Upper lobe of right lung (tissue), 1 donor: Measurements from ENCODE around the gene PTPRB. TPM values are rescaled to one million over a fixed set of nuclear protein-coding genes. Genes with fewer than 3 reads are reported as not detected.
"Not testable (repeated sequence)": the region's sequence is repeated elsewhere in the genome, so short reads cannot be mapped to it uniquely, and the experiment has no call there.

Experiments used
- ATAC-seq: fragments of 200-7000 bp; cut with Tn5 transposase; one replicate; pipeline ENCODE4 v1.9.1; 2020; ENCODE audit warnings: mild to moderate bottlenecking, moderate library complexity
- DNase-seq: peaks from one replicate; pipeline ENCODE4 v3.0.0-alpha.2; 2020
- H3K27ac ChIP-seq: fragments of 200-600 bp; one replicate; pipeline ENCODE4 v1.8.0; 2022
- H3K27me3 ChIP-seq: fragments of 200-600 bp; one replicate; pipeline ENCODE4 v1.8.0; 2022; ENCODE audit warnings: mild to moderate bottlenecking
- H3K36me3 ChIP-seq: fragments of 200-600 bp; one replicate; pipeline ENCODE4 v1.8.0; 2022
- H3K4me1 ChIP-seq: fragments of 200-600 bp; one replicate; pipeline ENCODE4 v1.8.0; 2022
- H3K4me3 ChIP-seq: fragments of 200-600 bp; one replicate; pipeline ENCODE4 v1.8.0; 2022; ENCODE audit warnings: mild to moderate bottlenecking
- H3K9me3 ChIP-seq: fragments of 200-600 bp; one replicate; pipeline ENCODE4 v1.8.0; 2022
- intact Hi-C: fragments of 100-400 bp; cut with DNase I; formaldehyde crosslinking; loops from one replicate; pipeline ENCODE4 v1.11.0; 2022
- total RNA-seq: library from RNA; stranded (reverse); fragmentation: NEBNext Ultra II Directional; extraction: Animal tissue kit (Norgen Biotek cat#: 25700); gene quantifications from one replicate; pipeline ENCODE4 v1.2.1, GENCODE V29; 2021
- TF ChIP-seq, protein P1 (sequence below): fragments of 200-600 bp; IDR thresholded peaks from one replicate; pipeline ENCODE4 v1.8.0; 2022; ENCODE audit warnings: antibody characterized with exemption
- donor health status: DM: no; HTN: yes; CAD: no; lungs with severe emphysema.

PTPRB gene
- total RNA-seq, 1 donor from 2014 or later, result 196 TPM

DNA sequence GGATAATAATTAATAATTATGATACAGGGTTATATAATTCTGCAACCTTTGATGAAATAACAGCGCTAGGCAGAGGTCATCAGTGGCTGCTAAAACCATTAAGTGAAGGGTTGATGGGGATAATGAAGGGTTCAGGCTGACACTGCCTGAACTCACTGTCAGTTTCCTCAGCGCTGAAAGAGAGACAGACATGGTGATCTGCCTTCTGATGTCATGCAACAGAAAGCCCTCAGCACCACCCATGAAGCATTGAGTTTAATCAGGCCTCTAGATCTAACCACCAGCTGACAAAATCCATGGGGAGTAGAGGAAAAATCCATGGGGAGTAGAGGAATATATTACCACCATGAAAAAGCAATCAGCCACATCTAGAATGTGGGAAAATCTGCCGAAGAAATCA is 107.6 kb downstream of the PTPRB start:
- no peak for ATAC-seq
- TF ChIP-seq, protein P1, sequence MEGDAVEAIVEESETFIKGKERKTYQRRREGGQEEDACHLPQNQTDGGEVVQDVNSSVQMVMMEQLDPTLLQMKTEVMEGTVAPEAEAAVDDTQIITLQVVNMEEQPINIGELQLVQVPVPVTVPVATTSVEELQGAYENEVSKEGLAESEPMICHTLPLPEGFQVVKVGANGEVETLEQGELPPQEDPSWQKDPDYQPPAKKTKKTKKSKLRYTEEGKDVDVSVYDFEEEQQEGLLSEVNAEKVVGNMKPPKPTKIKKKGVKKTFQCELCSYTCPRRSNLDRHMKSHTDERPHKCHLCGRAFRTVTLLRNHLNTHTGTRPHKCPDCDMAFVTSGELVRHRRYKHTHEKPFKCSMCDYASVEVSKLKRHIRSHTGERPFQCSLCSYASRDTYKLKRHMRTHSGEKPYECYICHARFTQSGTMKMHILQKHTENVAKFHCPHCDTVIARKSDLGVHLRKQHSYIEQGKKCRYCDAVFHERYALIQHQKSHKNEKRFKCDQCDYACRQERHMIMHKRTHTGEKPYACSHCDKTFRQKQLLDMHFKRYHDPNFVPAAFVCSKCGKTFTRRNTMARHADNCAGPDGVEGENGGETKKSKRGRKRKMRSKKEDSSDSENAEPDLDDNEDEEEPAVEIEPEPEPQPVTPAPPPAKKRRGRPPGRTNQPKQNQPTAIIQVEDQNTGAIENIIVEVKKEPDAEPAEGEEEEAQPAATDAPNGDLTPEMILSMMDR, result no peak
- DNase-seq, result no peak
- H3K27ac ChIP-seq, result no peak overlapping the region
- no peaks in the 10 kb centered on the region for H3K27me3 ChIP-seq
- no peaks in the 10 kb centered on the region for H3K9me3 ChIP-seq
- H3K4me3 ChIP-seq, result no peak overlapping the region
- no peaks in the 10 kb centered on the region for H3K4me1 ChIP-seq
- intact Hi-C loops, result no loop called here
- H3K36me3 ChIP-seq, result peaks cover 19% of the 10 kb centered on the region

DNA sequence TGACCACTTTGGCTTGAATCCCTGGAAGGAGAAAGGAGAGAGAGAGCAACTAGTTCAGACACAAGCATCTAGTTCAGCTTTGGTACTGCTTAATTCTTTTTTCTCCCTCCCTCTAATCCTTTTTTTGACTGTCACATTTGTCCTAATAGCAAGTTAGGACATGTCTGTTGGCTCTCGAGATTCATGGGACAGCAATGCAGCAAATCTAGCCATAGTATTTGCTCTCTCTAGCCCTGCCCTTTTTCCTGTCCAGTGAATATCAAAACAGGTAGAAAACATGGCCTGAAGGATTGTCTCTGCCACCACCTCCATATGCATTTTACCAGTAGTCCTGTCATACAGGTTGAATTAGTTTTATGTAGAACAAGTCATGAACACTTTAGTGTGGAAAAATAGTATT is 116.4 kb downstream of the PTPRB start:
- H3K4me3 ChIP-seq, result no peak overlapping the region
- no peaks in the 10 kb centered on the region for H3K9me3 ChIP-seq
- no peaks in the 10 kb centered on the region for H3K27me3 ChIP-seq
- TF ChIP-seq, protein P1, result no peak
- H3K27ac ChIP-seq, result no peak overlapping the region
- DNase-seq (no peak), ATAC-seq (no peak)
- H3K36me3 ChIP-seq, result peaks cover 16% of the 10 kb centered on the region
- intact Hi-C loops, result no loop called here
- H3K4me1 ChIP-seq, result no peaks in the 10 kb centered on the region

DNA sequence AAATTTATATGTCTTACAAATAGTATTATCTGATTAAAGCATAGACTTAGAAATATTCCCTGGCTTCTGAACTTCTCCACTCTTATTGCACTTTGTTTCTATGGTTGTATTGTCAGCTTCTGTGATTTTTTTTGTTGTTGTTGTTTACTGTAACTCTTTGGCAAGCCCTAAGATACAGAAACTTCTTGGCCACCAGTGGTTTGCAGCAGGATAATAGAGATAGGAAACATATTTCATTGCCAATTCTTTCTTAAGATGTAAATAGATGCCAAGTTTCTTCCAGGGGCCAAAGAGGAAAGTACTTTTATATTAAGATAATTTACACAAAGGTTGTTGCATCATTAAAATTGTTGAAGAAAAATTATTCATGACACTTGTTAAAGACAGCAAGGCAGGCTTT is 123.8 kb downstream of the PTPRB start:
- no peaks in the 10 kb centered on the region for H3K27me3 ChIP-seq
- intact Hi-C loops, result no loop called here
- ATAC-seq (no peak), DNase-seq (no peak)
- H3K36me3 ChIP-seq, result no peaks in the 10 kb centered on the region
- H3K27ac ChIP-seq, result no peak overlapping the region
- H3K4me3 ChIP-seq, result no peak overlapping the region
- TF ChIP-seq, protein P1, result no peak
- no peaks in the 10 kb centered on the region for H3K9me3 ChIP-seq
- H3K4me1 ChIP-seq, result no peaks in the 10 kb centered on the region

- no peak for ATAC-seq
- H3K27ac ChIP-seq, result no peak overlapping the region
- no peaks in the 10 kb centered on the region for H3K27me3 ChIP-seq
- H3K4me1 ChIP-seq, result no peaks in the 10 kb centered on the region
- DNase-seq, result no peak
- no peaks in the 10 kb centered on the region for H3K9me3 ChIP-seq
- no peak overlapping the region for H3K4me3 ChIP-seq
- H3K36me3 ChIP-seq, result no peaks in the 10 kb centered on the region
- TF ChIP-seq, protein P1, result no peak
- intact Hi-C loops, result no loop called here
Measured at GRCh38 chr12:70508178-70508577, 129.1 kb downstream of the PTPRB start.

GRCh38 chr12:70507442-70507841 is 129.8 kb downstream of the PTPRB start:
- Histone ChIP-seq H3K27me3 (no peaks in the 10 kb centered on the region), H3K9me3 (no peaks in the 10 kb centered on the region), H3K36me3 (no peaks in the 10 kb centered on the region), H3K4me3 (no peak overlapping the region), H3K4me1 (no peaks in the 10 kb centered on the region), H3K27ac (no peak overlapping the region)
- DNase-seq (no peak), ATAC-seq (no peak)
- intact Hi-C loops, result no loop called here
- TF ChIP-seq, protein P1, result no peak

DNA sequence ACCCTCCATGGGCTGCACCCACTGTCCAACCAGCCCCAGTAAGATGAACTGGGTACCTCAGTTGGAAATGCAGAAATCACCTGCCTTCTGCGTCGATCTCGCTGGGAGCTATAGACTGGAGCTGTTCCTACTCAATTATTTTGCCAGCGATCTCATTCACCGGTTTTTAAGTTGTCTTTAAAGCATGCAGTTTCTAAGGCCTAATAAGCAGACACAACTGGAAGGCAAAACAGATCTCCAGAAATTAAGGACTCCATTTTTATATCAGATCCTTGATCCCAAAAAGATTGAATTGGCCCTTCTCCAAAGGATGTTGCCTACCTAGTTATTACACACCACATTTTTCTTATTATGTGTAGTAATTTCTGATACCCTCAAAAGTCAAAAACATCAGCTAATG is 139.7 kb downstream of the PTPRB start:
- H3K4me1 ChIP-seq, result no peaks in the 10 kb centered on the region
- intact Hi-C loops, result no loop called here
- DNase-seq, result no peak
- H3K9me3 ChIP-seq, result no peaks in the 10 kb centered on the region
- no peaks in the 10 kb centered on the region for H3K27me3 ChIP-seq
- no peaks in the 10 kb centered on the region for H3K36me3 ChIP-seq
- TF ChIP-seq, protein P1, result no peak
- no peak for ATAC-seq
- H3K4me3 ChIP-seq, result no peak overlapping the region
- no peak overlapping the region for H3K27ac ChIP-seq

DNA sequence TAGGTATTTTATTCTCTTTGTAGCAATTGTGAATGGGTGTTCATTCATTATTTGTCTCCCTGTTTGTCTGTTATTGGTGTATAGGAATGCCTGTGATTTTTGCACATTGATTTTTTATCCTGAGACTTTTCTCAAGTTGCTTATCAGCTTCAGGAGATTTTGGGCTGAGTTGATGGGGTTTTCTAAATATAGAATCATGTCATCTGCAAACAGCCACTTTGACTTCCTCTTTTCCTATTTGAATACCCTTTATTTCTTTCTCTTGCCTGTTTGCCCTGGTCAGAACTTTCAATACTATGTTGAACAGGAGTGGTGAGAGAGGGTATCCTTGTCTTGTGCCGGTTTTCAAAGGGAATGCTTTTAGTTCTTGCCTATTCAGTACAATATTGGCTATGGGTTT is 144.3 kb downstream of the PTPRB start:
- H3K27me3 ChIP-seq, H3K9me3 ChIP-seq, ATAC-seq, H3K4me1 ChIP-seq, DNase-seq, H3K27ac ChIP-seq, H3K4me3 ChIP-seq, H3K36me3 ChIP-seq, intact Hi-C loops: not testable (repeated sequence)

GRCh38 chr12:70490928-70491327 is 146.3 kb downstream of the PTPRB start:
- H3K27ac ChIP-seq, H3K9me3 ChIP-seq, H3K4me3 ChIP-seq, H3K27me3 ChIP-seq, H3K4me1 ChIP-seq, ATAC-seq, H3K36me3 ChIP-seq, DNase-seq, intact Hi-C loops: not testable (repeated sequence)
